NCI-H774 (cell line): ENCODE results near the gene PHYKPL.
"Not testable (repeated sequence)": the region's sequence is repeated elsewhere in the genome, so short reads cannot be mapped to it uniquely, and the experiment has no call there.

Experiments
- DNase-seq: peaks from one replicate; lab custom pipeline; 2025; lab: John Stamatoyannopoulos, UW

PHYKPL gene

DNA sequence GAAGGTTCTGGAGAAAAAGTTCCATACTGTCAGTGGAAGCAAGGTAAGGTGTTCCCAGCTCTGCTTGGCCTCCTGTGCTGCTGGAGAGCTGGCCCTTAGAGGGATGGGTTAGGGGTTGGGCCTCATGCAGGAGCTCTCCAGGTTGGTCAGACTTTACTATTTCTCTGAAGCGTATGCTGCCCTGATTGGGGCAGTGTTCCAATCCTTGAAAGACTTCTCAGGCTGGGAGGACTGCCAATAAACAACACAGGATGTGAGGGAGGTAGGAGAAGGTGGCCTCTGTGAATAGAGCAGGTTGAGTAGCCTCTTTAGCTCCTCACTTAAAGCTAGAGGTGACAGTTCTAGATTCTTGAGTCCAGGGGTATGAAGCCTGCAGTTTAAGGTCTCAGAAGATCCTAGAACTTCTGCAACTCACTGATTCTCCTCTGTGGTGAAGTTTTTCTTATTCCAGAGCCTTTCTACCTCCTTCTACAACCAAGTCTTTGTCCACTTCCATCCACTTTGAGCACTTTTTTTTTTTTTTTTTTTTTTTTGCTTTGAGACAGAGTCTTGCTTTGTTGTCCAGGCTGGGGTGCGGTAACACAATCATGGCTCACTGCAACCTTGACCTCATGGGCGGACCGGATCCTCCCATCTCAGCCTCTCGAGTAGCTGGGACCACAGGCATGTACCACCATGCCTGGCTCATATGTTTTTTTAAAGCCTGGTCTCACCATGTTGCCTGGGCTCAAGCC, 25.3 kb downstream of the PHYKPL start:
- no peak for DNase-seq

DNA sequence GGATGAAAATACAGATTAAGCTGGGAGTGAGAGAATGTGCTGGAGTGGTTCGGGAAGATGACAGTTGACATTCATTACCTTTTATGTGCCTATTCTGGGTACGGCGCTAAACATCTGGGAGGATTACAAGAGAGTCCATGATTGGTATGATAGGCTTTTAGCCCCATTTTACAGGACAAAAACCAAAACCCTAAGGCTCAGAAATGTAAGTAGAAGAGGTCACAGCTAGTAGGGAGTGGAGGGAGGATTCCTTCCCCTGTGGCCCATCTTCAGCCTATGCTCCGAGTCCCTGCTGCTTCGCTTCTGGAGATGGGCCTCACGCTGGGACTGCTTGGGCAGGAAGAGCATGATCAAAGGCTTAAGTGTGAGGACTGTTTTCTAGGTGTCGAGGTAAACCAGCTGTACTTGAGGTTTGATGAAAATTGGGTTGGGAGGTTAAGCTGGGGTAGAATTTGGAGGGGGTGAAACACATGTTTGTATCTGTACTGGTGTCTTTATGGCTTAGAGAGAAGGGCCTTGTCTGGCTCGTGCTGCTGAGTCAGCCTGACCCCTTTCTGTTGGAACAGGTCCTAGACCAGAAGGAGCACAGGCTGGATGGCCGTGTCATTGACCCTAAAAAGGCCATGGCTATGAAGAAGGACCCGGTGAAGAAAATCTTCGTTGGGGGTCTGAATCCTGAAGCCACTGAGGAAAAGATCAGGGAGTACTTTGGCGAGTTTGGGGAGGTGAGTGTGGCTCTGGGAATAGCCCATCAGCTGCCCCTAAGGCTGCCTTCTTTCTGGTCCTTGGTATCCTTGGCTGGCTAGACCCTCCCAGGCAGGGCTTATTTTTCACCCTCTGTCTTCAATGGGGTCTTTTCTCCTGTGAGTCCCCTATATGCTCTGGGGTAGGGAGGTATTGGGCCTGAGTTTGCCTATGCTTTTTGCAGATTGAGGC, 26.2 kb downstream of the PHYKPL start:
- DNase-seq: no peak

DNA sequence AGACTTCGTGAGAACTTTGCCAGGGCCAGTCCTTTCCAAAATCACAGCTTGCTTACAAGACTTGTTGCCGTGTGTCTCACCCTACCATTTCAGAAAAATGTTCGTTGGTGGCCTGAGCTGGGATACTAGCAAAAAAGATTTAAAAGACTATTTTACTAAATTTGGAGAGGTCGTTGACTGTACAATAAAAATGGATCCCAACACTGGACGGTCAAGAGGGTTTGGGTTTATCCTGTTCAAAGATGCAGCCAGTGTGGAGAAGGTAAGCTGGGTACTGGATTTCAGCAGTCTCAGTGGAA, 26.9 kb downstream of the PHYKPL start:
- no peak for DNase-seq

DNA sequence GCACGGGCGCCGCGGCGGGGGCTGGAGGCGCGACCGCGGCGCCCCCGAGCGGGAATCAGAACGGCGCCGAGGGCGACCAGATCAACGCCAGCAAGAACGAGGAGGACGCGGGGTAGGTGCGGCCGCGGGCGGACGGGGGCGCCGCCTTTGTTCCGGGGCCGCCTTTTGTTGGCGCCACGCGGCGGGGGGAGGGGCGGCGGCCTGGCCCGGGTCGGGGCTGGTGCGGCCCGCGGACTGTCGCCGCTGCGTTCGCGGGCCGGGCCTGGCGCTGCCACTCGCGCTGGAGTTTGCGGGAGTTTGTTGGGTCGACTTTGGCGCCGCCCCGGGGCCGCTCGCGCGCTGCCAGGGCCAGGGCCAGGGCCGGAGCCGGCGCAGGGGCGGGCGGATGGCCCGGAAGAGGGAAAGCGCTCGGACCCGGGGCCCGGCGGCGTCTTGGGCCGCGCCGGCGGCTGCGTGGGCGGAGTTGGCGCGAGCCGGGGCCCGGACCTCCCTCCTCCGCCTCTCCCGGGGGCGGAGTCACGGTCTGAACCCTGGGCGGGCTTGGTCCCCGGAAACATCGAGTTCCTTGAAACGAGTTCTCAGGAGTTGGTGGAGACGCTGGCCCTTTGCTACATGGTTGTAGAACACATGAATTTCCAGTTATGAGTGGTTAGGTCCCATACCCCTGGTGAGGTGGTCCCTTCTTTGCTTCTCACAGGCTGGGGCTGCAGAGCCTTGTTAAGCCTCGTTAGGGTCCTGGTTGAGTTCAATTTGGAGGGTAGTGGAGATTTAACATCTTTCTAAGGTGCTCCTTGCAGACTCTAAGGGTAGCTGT, 27.5 kb downstream of the PHYKPL start:
- DNase-seq: peak; percentile 57

DNA sequence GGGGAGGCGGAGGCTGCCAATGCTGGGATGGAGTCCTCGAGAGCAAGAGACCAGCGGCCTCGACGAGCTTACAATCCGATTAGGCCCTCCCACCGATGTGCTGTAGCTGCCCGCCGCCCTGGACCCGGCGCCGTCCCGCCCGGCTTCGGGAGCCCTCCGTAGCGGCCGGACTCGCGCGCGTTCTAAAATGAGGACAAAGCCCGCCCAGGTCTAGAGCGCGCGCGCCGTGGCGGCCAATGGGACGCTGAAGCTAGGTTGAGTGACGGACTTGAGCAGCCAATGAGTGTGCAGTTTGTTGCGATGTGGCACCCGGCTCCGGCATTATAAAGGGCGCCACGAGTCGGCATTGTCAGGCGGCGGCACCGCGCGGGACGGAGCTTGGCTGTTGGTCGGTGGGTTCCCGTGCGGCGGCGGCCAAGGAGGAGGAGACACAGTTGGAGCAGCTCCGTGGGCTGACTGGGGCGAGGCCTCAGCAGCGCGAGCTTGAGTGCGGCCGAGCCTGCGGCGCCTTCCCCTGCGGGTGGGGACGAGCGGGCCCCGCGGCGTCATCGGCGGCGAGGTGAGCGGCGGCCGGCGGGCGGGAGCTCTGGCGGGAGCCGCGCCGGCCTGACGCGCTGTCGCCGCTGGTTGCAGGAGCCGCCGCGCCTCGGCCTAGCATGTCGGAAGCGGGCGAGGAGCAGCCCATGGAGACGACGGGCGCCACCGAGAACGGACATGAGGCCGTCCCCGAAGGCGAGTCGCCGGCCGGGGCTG, 28.2 kb downstream of the PHYKPL start, which contains the start of gene HNRNPAB:
TSS of gene HNRNPAB (plus strand) at position 352 of the 753 bp plus-strand sequence. CDS start at position 657, 305 bp downstream.
- peak; percentile 92 for DNase-seq

DNA sequence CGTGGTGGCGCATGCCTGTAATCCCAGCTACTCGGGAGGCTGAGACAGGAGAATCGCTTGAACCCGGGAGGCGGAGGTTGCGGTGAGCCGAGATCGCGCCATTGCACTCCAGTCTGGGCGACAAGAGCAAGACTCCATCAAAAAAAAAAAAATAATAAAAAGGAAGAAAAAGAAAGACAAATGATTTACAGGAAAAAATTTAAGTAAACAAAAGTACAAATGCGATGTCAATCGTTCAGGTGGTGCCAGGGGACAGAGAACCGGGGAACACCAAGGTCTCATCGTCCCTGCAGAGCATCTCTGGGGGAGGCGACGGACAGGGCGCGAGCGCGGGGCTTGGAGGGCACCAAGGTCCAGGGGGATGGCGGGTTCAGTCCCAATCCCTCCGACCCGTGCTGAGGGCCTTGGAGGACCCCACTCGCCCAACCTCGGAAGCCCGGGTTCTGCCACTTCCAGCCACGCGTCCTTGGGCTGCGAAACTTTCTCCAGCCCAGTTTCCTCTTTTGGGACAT, 28.9 kb downstream of the PHYKPL start:
- no peak for DNase-seq

DNA sequence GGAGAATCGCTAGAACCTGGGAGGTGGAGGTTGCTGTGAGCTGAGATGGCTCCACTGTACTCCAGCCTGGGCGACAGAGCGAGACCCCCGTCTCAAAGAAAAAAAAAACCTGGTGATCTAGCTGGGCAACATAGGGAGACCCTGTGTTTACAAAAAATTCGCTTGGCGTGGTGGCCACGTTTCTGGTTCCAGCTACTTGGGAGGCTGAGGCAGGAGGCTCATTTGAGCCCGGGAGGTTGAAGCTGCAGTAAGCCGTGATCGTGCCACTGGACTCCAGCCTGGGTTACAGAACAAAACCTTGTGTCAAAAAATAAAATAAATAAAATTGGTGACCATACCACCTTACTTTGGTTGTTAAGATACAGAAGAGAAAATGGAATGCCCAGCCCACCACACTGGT, 30.1 kb downstream of the PHYKPL start:
- no peak for DNase-seq

DNA sequence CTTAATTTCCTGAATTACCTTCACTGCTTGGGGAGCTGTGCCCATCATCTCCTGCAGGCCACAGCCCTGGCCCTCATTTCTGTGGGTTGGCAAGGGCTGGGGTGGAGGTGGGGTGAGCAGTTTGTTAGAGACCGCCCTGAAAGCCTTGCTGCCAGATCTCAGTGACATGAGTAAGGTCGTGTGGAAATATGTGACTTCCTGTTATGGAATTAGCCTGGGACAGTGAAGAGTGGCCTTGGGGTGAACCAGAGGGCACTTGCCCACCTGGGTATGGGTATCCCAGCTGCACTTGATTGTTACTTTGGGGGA, 30.7 kb downstream of the PHYKPL start:
- no peak for DNase-seq

DNA sequence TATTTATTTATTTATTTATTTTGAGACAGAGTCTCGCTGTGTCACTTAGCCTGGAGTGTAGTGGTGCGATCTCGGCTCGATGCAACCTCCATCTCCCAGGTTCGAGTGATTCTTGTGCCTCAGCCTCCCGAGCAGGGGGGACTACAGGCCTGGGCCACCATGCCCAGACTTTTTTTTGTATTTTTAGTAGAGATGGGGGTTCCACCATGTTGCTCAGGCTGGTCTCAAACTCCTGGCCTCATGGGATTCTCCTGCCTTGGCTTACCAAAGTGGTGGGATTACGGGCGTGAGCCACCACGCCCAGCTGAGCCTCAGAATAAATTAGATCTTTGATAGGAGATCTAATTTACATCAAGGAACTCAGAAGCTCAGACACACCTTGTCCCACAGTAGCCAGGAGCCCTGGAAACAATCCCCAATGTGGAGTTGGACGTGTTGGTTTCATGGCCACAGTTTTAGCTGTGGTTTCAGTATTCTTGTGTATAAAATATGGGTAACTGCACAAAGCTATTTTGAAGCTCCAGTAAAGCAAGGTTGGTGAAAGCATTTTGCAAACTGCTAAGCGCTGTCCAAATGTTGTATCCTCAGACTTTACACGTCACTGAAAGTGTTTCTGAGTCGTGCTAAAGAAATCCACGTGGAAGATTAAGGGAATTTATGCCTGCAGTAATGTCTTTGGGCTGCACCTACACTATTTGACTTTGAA, 31.2 kb downstream of the PHYKPL start:
- no peak for DNase-seq

DNA sequence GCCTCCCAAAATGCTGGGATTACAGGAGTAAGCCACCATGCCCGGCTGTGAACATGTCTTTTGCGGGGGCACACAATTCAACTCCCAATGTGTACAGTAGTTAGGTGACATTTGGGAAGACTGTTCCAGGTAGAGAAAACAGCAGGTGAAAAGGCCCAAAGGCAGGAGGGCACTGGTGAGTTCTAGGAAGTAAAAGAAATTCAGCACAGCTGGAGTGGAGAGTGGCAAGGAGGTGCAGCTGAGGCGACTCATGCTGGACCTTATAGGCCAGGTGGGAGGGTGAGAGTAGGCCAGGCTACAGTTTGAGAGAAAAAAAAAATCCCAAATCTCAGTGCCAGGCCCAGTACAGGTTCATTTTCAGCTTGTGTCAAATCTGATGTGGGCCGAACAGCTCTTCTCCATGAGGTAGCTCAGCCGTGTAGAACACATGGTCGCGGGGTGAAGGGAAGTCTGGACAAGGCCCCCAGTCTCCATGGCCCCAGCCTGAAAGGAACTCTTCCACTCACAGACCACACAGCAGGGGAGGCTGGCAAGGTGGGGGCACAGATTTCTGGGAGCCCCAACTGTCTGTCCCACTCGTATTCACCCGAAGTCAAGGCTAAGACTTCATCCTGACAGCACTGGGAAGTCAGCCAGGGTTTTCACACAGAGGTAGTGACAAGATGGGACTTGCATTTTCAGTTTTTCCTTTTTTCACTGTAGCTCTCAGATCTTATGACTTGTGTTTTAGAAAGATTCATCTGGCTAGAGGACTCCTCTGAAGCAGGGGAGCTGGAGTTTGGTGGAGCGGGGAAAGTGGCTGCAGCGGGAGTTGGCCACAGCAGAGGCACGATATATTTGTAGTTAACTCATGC, 32.8 kb downstream of the PHYKPL start:
- DNase-seq: no peak

DNA sequence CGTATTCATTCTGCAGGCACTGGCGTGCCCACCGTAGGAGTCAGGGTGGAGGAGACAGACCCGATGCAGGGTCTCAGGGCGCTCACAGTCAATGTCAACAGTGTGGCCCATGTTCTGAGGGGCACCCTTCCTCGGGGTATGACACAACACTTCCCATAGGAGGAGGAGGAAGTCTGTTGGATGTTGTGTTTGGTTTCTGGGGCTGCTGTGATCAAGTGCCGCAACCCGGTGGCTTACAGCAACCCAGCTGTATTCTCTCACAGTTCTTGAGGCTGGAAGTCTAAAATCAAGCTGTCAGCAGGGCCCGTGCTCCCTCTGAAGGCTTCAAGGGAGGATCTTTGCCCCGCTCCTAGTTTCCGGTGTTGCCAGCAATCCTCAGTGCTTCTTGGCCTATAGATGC, 33.9 kb downstream of the PHYKPL start:
- no peak for DNase-seq

DNA sequence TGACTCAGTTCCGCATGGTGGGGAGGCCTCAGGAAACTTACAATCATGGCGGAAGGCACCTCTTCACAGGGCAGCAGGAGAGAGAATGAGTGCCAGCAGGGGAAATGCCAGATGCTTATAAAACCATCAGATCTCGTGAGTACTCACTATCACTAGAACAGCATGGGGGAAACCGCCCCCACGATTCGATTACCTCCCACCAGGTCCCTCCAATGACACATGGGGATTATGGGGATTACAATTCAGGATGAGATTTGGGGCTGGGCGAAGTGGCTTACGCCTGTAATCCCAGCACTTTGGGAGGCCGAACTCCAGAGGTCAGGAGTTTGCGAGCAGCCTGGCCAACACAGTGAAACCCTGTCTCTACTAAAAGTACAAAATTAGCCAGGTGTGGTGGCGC, 34.5 kb downstream of the PHYKPL start:
- not testable (repeated sequence) for DNase-seq

DNA sequence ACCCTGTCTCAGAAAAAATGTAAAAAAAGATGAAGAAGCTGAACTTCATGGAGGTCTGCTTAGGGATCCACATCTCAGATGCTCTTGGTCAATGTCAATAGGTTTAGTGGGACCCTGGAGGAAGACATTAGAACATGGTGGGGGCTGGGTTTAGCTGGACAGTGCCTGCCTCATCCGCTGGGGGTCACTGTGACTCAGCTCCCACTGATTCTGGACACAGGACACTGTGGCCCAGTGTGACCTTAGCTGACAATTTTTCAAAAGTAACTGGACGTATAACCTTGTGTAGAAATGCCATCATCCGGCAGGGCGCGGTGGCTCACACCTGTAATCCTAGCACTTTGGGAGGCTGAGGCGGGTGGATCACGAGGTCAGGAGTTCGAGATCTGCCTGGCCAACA, 35.6 kb downstream of the PHYKPL start:
- no peak for DNase-seq

DNA sequence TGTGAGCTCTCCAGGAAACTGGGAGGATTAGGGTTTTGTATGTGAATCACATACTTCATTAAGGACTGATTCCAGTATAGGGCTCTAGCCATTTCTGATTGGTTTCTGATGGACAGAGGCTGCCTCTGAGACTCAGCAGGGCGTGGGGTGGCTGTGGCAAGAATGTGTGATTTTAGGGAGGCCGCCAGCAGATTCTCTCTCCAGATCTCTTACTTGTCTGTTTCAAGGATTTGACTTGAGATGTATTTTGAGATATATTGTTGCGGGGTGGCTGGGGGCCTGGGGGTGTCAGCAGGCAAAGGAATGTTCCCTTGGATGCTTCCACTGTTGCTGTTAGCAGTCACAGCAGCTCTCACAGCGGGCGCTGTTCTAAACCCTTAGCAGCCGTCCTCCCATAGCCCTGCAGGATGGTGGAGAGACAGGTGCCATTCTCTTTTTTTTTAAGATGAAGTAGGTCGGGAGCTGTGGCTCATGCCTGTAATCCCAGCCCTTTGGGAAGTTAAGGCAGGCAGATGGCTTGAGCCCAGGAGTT, 36.3 kb downstream of the PHYKPL start:
- DNase-seq: no peak

DNA sequence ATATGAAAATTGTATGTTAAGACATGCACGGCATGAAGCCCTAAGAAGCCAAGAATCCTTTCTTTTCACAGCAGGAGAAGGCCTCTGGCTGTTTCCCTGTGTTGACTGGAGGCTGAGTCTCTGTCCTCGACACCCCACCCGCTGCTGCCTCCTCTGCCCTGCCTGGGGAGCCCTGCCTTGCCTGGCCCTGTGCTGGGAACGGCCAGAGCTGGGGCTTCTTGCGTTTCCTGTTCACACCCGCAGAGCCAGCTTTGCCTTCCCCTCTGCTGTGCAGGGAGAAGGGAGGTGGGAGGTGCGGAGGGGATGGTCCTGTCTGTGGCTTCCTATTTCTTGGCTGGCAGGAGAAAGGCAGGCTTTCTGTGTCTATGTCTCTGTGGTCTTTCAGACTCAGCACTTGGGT, 38.6 kb downstream of the PHYKPL start:
- no peak for DNase-seq

DNA sequence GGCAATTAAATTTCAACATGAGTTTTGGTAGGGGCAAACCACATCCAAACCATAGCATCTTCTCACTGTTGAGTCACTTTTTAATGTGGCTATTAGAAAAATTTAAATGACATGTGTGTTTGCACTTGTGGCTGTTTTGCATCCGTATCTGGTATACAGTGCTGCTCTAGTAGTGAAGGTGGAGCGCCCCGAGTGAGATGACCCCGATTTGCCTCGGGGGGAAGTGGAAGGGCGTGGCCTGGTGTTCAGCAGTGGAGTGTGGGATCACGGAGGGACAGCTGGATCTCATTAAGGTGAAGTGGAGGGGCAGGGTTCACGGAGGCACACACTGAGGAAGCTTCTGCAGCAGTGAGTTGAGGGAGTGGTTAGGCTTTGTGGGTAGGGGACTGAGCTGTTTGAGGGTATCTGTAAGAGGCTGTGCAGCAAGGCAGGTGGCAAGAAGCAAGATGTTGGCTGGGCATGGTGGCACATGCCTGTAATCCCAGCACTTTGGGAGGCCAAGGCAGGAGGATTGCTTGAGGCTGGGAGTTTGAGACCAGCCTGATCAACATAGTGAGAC, 39.3 kb downstream of the PHYKPL start:
- DNase-seq: no peak

DNA sequence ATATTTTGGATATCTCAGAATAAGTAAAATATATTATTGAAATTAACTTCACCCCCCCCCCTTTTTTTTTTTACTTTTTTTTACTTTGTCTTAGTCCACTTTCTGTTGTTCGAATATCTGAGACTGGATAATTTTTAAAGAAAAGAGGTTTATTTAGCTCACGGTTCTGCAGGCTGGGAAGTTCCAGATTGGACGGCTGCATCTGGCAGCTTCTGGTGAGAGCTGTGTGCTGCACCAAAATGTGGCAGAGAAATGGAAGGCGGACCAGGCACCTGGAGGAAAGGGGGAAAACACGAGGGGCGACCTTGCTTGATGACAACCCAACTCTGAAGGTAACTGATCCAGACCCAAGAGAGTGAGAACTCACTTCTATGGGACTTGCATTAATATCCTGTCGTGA, 39.8 kb downstream of the PHYKPL start:
- no peak for DNase-seq

DNA sequence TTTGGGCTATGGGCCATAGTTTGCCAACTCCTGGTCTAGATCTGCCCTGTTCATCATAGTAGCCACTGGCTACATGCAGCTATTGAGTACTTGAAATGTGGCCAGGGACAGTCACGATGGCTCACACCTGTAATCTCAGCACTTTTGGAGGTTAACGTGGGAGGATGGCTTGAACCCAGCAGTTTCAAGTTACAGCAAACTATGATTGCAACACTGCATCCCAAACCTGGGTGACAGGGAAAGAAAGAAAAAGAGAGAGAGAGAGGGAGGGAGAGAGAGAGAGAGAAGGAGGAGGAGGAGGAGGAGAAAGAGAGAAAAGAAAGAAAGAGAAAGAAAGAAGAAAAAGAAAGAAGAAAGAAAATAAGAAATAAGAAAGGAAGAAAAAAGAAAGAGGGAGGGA, 40.4 kb downstream of the PHYKPL start:
- no peak for DNase-seq

DNA sequence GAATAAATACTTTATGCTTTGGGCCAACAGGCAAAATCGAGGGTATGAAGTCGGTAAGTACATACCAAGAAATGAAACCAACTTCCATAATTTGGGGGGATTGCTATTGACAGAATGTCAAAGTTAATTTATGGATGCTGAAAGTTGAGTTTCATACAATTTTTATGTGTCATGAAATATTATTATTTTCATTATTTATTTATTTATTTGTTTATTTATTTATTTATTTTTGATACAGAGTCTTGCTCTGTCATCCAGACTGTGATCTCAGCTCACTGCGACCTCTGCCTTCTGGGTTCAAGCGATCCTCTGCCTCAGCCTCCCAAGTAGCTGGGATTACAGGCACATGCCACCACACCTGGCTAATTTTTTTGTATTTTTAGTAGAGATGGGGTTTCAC, 40.9 kb downstream of the PHYKPL start:
- DNase-seq: no peak

DNA sequence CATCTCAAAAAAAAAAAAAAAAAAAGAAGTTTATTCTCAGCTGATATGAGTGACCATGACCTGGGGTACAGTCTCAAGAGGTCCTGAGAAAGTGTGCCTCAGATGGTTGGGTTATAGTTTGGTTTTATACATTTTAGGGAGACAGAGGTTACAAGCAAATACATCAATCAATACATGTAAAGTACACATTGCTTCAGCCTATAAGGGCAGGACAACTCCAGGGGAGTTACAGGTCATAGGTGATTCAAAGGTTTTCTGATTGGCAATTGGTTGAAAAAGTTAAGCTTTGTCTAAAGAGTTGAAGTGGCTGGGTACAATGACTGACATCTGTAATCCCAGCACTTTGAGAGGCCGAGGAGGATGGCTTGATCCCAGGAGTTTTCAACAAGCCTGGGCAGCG, 43.2 kb downstream of the PHYKPL start:
- DNase-seq: no peak
